GM04504 (cell line): ENCODE measurements around the gene DCAF8.

Experiments used
- DNase-seq: peaks from one replicate; pipeline ENCODE4 v3.0.0-alpha.2; 2012; ENCODE audit warnings: low read depth

The DCAF8 gene

DNA sequence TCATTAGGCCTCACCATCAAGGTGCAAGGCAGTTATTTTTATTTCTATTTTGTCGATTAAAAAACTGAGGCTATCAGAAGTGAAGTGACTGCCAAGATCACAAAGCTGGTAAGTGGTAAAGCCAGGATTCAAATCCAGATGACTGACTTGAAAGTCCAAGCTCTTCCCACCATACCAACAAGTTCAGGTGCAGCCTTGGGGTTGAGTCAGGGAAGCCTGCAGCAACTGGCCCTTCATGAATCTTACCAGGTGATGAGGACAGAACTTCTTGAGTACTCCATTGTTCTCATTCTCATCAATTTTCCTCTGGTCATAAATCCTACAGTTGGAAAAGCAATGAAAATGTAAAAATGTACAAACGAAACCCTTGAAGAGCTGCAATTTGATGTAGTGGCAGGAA is 37.0 kb downstream of the DCAF8 start:
- no peak for DNase-seq

DNA sequence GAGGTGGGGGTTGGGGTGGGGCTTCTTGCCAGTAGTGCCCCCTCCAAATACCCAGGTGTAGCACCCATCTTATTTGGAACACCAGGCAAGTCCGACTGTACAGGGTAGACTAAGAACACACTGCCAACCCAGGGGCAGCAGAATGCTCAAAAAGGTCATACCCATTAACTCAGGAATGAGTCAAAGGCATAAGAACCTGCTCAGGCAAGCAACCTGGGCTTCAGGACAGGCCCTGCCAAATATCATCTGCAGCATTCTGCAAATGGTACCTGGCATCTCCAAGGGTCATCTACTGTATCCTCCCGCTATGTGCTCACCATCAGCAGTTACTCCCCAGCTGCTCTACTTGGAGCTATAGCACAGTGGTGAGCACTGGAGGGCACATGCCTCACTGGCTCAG is 37.7 kb downstream of the DCAF8 start:
- no peak for DNase-seq

DNA sequence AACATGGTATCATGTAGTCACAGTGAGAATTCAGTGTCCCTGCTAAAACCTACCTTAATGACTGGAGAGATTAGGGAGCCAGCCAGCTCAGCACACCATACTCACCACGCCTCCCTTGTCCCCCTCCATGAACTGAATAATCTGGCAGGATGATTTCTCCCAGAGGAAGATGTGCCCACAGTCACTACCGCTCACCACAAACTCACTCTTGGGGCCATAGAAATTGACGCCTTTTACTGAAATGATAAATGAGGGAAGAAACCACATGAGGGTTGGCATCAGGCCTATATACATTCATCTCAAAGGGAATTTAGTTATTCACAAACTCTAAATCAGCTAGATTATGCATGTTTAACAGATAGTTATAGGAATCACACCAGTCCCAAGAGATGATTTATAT is 39.8 kb downstream of the DCAF8 start:
- no peak for DNase-seq

DNA sequence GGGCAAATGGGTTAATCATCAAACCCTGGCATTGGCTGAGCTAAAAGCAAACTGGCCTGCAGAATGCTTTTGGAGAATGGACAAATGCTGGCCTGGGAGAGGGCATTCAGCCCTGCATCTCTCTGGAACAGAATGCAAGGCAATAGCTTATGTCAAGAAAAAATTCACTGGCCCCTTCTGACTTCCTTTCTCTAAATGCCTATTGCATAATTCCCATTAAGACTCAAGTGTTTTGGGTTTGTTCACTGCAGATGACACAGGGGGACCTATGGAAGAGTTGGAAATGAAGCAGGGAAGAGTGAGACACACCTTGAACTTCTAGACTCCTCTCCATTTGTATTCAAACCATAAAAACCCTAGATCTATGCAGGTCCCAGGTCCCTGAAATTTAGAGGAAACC is 41.3 kb downstream of the DCAF8 start:
- DNase-seq = no peak

DNA sequence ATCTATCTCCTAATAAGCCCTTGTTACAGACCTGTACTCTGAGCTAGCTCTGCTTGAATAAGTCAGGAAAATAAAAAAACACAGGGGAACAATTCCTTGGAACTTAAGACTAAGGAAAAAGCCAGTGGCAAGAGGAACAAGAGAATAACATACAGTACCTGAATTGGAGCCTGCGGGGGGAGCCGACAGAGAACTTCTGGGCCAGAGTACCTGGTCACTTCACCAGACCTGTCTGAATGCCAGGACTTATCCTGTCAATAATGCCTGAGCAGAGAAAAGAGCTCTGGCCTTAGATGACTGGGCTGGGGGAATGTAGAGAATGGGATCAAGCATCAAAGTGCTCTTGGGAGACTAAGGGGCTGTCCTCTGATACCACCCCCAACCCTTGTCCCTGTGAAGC is 42.0 kb downstream of the DCAF8 start:
- DNase-seq = no peak

DNA sequence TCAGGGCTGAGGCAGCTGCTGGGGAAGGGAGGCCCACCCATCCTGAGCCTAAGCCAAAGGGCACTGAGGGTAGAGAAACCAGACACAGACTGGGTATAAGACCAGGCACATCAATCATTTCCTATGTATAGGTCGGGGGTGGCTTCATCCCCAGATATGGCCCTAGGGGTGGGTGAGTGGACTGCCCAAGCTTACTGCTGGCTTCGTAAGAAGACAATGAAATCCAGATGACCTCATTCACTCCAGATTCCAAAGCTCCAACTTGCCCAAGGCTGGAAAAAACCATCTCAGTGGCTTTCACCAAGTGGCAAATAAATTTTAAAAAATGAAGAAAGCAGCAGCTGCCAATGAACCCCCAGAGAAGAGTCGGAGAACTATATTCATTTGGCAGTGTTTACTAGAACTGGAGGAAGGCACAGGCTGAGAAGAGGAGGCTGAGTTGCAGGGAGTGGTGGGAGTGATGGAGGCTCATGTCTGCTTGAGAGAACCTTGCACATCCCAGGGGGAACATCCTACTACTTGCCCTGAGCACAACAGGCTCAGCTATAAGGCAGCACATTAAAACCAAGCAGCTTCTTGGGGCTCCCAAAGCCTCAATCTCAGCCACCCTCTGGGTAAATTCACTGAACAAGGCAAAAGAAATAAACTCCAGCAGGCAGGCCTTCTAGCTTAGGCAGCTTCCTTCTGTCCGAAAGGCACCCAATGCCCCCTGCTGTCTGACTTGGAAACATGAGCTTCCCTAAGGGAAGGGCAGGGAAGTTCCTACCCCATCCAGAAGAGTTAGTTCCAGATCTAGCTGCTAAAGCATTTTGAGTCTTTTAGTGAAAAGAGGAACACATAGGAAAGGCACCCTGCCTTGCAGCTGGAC is 43.1 kb downstream of the DCAF8 start:
- DNase-seq = peak; percentile 51

DNA sequence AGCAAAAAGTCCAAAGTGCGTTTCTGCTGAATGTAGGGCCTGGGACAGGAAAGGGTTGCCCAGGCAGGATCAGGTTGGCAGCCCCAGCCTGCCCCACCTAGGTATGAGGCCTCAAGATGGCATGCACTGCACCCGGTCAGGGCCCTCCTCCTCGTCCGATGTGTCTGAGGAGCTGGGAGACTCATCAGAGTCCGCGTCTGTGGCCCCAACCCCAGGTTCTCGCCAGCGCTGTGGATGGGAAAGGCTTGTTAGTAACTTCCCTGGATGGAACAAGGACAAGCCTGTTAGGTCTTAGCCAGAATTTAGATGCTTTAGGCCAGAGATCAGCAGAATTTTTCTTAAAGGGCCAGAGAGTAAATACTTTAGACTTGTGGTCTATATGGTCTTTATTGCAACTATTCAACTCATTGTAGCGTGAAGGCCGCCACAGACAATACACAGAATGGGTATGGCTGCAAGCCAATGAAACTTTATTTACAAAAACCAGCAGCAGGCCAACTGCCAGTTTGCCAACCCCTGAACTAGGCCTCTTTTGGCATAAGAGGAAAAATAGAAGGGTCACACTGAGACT is 44.8 kb downstream of the DCAF8 start:
- no peak for DNase-seq

DNA sequence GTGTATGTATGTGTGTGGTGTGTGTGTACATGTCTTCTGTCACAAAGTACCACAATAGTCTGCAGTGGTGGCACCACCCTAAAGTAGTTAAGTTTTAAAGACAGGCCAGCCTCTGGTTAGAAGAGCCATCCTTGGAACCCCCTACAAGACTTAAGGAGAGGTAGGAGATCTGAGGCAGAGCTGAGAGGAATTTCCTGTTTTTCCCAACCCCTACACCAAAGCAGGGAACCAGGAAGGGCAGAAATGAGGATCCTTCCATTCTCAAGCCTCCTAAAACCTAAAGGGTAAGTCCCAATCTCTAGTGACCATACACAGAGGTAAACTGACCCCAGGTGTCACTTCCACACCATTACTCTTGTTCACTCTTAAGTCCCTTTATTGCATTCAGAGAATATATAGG is 46.0 kb downstream of the DCAF8 start:
- DNase-seq = no peak

DNA sequence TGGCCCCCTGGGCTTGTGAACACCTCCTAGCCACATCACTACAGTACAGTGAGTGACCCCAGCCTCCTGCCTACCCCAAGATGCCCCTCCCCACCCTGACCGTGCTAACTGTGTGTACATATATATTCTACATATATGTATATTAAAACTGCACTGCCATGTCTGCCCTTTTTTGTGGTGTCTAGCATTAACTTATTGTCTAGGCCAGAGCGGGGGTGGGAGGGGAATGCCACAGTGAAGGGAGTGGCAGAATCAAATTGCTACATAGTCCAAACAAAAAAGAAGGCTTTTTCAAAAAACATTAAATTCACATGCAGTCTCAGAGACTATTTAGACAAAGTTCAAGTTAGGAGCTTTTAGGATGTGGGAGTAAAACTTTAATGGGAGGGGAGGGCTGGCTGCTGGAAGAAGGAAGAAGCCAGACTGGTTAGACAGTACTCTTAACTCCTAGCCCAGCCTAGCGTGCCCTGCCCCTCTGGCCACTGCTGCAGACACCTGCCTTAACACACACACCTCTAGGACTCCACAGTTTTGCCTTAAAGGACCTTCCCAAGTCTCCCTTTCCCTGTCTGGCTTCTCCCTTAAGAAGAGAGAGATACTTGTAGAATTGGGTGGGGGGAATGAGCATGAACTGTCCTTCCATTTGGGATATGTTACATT is 47.7 kb downstream of the DCAF8 start:
- DNase-seq = no peak

DNA sequence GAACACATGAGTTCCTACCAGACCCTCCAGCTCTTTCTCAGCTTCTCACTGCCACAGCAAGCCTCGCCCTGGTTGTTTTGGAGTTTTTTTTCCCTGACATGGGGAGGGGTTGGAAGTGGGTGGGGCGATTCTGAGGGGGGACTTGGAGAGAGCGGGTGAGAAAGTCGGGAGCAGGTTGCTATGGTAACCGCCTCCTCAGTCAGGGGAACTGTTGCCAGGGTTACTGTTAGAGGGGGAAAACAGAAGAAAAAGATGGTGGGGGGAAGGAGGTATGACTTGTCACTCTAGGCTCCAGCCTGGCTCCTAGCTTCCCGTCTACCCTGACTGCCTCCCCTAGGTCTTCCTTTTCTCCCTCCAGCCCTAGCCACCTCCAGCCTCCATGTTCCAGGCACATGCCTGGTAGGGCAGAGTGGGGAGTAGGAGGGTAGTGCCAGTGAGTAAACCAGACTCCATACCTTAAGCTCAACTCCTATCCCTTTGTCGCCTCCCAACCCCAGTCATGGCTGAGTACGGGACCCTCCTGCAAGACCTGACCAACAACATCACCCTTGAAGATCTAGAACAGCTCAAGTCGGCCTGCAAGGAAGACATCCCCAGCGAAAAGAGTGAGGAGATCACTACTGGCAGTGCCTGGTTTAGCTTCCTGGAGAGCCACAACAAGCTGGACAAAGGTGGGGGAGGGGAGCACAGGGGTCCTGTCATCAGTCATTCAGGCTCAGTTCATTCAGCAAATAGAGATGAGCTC is 51.1 kb downstream of the DCAF8 start:
- no peak for DNase-seq

DNA sequence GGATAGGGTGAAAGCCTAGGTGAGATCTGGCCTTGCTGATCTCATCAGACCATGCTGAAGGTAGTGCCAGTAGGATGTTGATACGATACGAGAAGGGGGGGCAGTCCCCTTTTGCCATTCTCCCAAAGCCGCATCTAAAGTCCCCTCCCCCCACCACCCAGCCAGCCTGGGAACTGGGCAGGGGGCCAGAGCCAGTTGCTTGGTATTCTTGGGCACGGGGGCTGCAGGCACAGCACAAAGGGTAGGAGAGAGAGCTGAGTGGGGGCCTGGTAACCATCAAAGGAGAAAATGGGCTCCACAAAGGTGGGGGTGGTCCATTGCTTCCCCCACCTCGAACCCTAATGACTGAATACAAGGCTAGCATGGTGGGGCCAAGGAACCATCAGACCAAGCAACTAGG is 51.8 kb downstream of the DCAF8 start:
- no peak for DNase-seq

DNA sequence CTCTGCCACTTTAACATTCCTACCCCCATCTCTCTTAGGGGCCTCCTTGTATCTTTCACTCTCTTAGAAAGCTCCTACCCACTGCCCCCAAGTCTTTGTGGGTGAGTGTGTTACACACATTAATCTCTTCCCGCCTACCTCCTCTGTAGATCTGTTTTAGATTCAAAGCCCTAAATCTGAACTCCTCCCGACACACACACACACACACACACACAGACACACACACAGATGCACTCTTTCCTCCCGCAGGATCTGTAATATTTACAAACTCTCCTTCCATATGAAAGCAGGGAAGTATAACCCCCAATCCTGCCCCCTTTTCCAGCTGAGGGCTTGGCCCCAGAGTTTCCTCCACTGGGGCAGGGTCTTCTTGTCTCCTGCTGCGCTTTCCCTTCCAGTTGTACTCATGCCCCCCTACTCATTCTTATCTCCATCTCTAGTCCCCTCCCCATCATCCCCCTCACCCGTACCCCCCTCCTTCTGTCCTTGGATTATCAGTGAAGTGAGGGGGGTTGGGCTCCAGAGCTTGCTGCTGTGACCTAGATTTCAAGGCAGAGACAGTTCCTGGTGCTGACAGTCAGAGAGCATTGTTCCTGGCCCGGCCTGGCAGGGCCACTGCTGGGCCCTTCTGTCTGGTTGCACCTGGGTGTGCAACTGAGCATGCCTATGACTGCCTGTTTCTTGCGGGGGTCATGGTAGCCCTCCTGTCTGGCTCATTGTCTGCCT is 52.9 kb downstream of the DCAF8 start:
- DNase-seq = no peak

DNA sequence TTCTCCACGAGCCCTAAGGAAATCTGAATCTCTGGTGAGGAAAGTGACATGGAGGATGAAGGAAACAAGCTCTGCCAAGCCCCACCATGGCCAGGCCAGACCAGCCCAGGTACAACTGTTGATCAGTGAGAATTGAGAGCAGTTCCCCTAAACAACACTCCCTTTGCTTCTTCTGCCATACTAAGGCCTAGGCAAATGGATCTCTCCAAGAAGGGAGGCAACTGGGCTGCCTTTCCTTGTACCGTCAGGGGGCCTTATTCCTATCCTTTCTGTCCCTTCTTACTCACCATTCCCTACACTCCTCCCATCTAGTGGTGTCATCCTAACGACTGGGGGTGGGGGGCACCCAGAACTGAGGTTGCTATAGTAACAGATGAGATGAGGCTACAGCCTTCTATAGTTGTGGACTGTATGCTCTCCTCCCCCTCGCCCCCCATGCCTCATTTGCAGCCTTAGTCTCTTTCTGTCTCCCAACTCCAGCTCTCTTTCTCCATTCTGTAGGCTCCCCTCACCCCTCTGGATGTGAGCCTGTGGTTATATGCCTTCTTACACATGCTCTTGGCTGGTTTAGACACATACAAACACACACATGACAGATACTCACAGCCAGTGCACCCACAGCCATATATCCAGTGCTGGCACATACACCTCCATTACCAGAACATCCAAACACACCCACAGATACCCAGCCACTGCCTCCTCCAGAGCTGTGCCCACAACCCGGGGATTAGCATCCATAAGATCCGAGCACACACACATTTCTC is 53.6 kb downstream of the DCAF8 start:
- no peak for DNase-seq

DNA sequence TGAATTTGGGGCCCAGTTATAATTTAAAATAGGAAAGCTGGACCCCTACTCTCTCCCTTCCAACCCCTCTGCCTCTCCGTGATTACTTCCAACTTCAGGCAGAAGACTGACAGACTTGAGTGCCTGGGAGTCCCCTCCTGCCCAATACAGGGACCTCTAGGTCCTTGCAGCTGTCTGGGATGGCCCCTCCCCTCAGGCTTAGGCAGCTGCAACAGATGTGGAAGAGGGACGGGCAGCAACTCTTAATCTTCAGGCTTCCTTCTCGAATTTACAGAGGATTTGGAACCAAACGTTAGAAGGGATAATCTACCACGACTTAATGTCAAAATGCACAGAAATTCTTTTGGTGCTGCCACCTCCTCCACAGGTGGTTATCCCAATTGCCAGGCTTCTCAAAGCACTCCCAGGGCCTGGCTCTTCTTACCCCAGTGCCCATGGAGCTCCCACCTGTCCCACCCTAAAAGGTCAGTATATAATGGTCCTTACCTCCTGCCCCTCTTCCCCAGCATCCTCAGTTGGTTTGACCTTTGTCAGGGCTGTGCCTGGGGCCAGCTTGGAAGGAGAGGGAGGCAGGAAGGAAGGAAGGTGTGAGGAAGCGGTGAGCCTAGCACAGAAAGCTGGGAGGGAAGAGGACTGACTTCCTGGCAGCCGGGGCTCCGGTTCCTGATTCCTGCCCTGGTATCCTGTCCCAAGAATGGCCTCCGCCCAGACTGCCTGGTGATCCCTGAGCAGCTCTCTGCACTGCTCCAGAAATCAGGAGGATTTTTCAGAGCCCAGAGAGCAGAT is 54.4 kb downstream of the DCAF8 start:
- no peak for DNase-seq

DNA sequence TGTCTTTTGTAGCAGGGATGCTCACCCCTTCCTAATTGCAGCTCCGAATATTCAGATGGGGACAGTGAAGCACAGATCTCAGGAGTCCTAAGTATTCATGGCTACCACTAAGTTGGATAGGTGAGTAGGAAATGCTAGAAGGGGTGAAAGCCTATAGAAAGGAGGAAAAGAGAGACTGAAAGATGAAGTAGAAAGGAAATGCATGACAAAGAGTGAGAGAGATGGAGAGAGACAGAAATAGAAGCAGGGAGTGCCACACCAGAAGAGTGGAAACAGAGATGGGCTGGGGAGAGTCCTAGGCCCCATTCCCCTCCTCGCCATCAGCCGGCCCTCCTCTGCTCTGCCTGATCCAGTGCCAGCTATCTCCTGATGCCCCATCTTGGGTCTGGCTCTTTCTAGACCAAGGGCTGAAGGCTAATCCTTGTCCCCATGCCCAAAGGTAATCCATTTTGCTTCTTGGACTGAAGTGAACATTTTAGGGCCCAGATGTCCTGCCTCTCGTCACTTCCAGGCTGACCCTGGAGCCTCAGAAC is 55.2 kb downstream of the DCAF8 start:
- DNase-seq = no peak

DNA sequence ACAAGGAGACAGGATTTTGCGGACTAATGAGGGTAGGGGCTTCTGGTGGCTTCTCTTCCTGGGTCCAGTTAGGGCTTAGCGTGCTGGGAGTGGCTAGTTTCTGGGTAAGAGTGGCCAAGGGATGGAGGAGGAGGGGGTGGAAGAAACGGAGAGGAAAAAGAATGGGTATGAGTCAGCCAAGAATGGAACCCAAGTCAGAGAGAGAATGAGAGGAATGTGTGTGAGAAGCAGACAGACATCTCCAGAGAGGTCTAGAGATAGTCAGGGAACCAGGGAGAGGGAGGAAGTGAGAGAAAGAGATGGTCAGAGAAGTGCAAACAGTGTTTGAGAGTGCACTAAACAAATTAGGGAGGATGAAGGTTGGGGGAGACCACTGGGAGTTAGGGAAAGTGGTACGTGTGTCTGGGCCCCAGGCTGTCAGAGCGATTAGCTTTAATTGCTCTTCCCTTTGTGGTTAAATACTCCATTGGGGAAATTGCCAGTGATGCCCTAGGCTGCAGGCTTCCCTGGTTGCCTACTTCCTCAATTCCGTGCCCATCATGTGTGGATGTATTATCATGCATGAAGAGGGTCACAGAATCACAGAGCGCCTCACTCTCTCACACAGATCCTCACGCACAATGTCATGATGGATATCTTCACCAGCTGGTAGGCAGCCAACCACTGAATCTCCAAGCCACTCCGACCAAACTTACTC is 55.8 kb downstream of the DCAF8 start:
- DNase-seq = peak; percentile 77

DNA sequence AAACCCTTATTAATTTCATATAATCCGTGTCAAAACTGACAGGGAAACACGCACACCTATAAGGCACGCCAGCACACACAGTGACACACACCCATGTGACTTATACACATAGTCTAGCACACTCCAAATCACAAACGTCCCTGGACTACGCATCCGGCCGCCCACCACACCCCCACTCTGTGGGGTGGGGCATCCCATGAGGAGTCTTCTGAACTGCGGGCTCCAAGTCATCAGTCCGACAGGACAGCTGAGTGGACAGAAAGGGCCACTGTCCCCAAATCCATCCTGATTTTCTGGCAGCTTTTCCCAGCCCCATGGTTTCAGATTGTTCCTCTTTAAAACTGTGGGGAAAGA is 56.3 kb downstream of the DCAF8 start:
- no peak for DNase-seq

DNA sequence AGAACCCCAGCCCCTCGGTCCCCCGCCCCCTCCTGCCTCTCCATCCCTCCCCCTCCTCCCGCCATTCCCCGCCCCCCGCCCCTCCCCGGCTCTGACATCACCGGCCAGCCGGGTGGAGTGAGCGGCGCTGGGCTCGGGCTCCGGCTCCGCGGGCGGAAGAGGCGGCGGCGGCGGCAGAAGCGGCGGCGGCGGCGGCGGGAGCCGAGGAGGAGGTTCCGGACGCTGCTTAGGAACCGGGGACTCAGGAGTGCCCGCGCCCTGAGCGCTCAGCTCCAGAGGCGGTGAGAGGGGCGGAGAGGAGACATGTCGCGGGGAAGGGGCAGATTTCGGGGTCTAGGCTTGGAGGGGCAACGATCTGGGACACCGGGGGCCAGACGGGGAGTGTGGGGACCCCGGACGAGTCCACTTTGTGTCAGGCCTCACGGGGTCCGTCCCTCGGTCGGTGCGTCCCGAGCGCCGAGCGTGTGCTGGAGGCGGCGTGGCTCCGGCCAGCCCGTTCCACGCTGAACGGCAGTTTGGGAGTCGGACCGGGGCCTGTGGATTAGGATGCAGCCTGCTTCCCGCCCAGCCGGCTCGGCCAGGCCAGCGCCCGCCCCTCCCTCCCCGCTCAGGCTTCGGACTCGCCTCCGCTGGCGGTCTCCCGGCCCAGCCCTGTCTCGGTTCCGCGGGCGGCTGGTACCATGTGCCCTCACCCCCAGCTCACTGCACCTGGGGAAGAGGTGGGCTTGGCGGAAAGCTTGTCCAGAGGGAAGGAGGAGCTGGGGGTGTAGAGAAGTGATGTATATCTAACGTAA is 56.9 kb downstream of the DCAF8 start, which contains the start of gene PEA15:
TSS of gene PEA15 (plus strand) at position 143 of the 794 bp plus-strand sequence. CDS start 6,161 bp downstream, outside the sequence.
- DNase-seq = no peak
